GM03348 (cell line): ENCODE results near the gene SCD.

Experiments used
- DNase-seq: peaks from one replicate; pipeline ENCODE4 v3.0.0; 2012; ENCODE audit warnings: low spot score

The SCD gene

DNA sequence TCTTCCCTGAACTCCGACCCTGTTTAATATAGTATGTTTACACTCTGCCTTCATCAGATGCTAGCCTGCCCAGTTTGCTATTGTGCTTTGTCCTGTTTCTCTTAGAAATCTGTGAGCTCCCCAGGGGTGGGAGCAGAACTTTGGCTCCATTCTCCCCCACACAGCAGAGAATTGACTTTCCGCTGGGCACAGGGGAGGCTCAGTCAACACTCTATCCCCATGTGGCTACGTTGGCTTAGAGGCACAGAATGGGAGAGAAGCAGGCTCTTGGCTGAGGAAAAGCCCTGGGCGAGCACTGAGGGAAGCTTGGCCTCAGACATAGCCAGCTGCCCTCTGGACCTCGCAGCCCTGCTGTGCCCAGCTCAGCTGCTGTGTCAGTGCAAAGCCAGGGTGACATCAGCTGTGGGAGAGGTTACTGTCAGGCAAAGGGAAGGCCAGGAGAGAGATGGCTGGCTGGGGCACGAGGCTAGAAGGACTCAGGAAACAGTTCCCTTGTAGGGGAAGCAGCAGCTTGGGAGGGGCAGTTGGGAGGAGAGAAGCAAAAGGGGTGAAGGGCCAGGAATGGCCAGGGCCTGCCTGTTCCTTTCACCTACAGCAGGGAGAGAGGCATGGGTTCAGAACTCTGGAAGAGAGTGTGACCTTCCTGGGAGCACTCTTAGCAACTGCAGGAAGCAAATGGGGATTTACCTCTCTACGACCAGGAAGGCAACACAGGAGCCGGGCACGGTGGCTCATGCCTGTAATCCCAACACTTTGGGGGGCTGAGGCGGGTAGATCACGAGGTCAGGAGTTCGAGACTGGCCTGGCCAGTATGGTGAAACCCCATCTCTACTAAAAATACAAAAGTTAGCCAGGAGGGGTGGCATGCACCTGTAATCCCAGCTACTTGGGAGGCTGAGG, 5.8 kb upstream of the SCD start:
- no peak for DNase-seq

DNA sequence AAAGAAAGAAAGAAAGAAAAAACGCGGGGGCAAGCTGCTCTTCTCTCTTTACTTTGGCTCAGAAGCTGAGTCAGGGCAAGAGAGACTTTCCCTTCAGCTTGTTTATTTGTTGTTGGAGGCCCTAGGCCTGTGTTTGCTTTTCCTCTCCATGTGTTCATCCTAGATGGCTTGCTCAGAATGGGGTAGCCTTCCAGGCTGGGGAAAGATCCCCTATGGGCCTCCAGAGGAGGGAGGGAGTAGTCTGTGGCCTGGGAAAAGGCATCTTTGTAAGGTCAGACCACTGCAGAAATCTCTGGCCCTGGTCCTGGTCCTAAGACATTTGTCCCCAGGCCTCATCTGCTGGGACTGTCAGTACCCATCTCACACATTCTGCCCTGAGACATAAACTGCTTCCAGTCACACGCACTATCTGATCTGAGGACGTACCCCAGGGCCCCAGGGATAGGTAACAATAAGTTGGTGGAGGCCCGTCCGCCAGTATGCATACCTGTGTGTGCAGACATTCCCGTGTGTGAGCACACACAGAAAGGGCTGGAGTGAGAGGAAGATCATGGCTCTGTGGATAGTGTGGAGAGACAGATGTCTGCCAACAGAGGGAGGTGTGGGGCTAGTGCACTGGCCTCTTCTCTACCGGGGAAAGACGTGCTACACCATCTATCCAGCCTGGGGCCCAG, 4.9 kb upstream of the SCD start:
- DNase-seq = peak; percentile 86

DNA sequence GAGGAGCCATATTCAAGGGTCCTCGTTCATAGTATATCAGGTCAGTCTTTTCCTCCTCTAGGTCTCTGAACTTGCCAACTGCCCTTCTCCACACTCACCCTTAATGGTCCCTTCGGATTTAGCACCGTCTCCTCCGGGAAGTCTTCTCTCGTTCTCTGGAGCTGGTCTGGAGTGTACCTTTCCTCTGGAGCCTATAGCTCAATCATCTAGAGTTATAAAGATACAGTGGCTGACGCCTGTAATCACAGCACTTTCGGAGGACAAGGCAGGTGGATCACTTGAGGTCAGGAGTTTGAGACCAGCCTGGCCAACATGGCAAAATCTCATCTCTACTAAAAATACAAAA, 4.4 kb upstream of the SCD start:
- DNase-seq = no peak

- DNase-seq = no peak
Measured at GRCh38 chr10:100344241-100344788, 2.7 kb upstream of the SCD start.

DNA sequence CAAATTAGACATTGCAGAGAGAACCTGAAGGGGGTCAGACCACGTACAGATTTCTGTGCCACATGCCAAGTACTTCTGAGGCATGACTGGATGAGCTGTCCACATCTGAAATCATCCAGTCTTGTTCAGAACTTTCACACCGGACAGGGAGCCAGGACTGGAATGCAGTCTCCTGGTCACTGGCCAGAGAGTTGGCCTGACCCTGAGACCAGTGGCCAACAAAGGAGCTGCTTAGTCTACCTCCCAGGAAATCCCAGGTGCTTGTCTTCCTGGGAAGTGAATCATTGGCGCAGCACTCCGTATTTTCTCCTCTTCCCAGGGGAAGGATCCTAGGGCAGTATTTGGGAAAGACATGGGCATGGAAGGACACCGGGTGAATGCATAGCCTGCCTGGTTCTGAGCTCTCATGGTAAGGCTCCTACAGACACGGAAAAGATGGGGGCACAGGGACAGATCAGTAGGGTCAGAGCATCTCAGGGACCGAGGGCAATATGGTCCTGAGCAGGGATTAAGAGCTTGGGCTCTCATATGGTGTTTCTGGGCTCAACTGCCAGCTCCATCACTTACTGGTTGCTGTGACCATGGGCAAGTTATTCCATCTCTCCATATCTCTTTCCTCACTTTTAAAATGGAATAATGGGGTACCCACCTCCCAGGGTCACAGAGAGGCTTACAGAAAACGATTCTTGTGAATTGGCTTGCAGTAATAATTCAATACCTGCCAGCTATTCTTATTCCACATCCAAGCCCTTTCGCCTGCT, 1.3 kb upstream of the SCD start:
- DNase-seq = peak; percentile 62

DNA sequence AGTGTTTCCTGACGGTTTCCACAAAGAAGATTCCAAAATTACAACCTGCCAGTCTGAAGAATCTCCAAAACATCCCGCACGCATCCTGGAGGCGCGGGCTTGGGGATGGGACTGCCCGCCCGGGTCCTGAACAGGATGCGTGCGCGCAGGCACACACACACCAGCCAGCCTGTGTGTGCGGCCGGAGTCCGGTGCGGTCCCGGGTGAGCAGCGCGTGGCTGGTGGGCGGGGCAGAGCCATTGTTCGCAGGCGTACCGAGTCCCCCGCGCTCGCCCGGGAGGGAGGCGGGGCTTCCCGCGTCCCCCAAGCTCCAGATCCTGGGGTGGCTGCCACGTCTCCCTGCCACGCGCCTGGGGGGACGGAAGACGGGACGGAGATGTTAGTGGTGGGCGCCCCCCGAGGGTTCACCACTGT, 675 bp upstream of the SCD start:
- DNase-seq = peak; percentile 84

- peak; percentile 31 for DNase-seq
Measured at GRCh38 chr10:100347568-100348195, 649 bp downstream of the SCD start.

DNA sequence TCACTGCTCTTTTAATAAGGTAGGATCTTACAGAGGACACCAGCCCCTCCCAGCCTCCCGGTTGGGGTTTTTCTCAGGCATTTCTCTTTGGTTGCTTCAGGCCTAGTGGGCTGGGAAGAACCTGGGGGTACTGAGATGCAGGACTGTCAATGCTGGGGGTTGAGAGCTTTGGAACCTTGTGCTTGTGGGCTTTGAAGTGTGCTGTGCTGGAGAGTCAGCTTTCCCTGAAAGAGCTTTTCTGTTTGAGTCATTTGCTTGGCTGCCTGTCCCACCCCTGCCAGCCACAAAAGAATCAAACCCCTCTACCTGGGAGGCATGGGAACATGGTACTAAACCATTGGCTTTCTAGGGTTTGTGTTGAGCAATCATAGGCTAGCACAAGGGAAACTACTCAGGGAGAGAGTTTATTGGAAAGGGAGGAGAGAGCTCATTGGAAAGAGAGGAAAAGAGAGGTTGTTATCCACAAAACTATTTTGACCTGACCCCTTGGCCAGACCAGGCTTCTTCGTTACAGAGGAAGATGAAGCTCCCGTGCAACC, 1.4 kb downstream of the SCD start:
- no peak for DNase-seq

GRCh38 chr10:100349087-100349486, 2.1 kb downstream of the SCD start:
- no peak for DNase-seq

GRCh38 chr10:100349672-100350071, 2.6 kb downstream of the SCD start:
- DNase-seq = no peak

GRCh38 chr10:100350914-100351485, 4.0 kb downstream of the SCD start:
- DNase-seq = no peak

DNA sequence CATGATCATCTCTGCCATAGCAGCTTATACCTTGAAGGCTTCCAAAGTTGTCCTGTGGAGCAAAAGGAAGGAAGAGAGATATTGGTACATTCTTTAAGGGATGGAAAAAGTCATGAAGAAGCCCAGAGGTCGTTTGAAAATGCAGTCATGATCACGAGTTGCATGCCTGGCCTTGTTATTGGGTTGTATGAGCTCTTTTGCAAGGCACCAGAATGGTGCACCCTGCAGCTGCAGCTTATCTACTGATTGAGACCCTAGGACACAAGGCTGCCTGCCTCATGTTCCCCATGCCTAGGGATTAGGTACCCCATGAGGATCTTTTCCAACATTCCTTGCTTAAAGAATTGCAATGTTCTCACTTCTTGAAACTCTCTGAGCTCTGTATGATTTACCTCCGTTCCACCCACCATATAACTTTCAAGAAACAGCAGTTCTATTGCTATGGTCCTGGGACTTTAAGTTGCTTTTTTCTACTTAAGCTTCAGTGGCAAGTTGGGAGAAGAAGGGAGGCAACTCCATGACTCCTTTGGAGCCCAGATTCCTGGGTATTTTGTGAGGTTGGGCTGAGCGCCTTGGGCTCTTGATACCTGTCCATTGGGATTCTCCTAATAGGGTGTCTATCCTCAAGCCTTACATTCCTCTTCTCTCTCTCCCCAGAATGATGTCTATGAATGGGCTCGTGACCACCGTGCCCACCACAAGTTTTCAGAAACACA, 6.9 kb downstream of the SCD start:
- DNase-seq = no peak

DNA sequence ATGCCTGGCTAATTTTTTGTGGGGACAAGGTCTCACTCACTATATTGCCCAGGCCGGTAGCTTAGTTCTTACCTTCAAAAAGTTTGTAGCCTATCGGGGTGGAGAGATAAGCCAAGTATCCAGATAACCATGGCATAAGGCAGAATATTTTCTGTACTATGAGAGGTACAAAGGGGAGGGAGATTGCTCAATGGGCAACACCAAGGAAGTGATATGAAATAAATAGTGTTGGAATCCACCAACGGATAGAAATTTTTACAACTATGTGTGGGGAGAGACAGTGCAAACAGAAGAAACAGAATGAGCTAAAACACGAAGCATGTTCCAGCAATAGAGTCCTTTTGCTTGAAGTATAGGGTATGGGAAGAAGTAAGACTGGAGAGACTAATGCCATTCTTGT, 8.1 kb downstream of the SCD start:
- DNase-seq = no peak

- no peak for DNase-seq
Measured at GRCh38 chr10:100356067-100357017, 9.3 kb downstream of the SCD start.

- DNase-seq = no peak
Measured at GRCh38 chr10:100357059-100357858, 10.2 kb downstream of the SCD start.

DNA sequence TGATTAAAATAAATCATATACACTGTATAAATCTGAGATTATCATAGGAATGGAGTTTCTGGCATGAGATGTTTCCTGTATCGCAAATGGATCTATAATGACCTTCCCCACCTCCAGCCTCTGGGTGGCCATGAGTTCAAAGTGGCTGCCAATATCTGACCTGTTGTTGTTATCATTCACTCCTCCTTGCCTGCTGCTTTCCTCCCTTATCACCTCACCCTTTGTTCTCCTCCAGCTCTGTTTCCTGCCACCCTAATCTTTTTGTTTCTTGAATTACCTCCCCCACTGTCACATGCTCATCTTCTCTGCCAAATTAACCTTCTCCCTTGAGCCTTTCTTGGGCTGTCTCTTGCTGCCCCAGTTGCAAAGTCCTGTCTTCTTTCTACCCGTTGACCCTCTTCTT, 12.0 kb downstream of the SCD start:
- no peak for DNase-seq

DNA sequence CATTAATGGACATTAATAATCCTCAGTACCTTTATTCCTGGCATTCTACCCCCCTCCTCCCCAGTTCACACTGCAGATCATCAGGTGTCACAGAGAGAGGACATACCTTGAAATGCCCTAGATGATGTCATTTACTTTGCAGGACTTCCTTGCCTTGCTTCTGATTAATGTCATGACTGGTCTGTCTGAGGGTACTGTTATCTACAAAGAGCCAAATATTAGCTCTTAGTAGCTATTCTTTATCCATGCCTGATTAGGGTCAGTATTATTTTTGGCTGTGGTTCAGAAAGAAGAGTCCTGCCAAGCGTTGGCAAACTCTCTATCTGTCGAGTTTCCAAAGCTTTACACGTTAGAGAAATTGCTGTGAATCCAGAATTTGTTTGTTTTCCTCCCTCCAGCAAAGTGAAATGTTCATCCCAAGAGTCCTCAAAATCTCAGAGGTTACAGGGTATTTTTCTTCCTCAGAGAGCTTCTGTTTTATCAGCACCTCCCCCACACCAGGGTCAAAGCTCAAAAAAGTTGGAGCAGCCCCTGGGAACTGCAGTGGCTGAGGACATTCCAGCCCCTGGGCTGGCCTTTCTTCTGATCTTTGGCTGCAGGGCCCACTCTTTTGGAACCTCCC, 12.6 kb downstream of the SCD start:
- DNase-seq = no peak

DNA sequence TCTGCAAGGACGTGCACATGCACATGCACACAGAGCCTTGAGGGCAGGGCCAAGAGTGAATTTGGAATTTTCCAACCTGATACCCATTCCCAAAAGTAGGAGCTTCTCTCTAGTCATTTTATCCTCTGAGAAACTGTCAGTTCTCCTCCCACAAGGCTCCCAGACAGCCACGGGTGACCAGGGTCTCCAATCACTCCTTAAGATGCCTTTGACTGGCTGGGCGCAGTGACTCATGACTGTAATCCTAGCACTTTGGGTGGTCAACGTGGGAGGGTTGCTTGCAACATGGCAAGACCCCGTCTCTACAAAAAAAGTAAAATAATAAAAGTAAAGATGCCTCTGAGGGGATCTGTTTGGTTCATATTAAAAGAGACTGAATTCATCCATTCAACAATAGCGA, 13.2 kb downstream of the SCD start:
- no peak for DNase-seq
